ENCODE data around the gene ECE1.
A peak's percentile ranks its signal among the peaks of the same experiment; 100 is the strongest.
"Not testable (repeated sequence)": the region's sequence is repeated elsewhere in the genome, so short reads cannot be mapped to it uniquely, and the experiment has no call there.

Gene ECE1

DNA sequence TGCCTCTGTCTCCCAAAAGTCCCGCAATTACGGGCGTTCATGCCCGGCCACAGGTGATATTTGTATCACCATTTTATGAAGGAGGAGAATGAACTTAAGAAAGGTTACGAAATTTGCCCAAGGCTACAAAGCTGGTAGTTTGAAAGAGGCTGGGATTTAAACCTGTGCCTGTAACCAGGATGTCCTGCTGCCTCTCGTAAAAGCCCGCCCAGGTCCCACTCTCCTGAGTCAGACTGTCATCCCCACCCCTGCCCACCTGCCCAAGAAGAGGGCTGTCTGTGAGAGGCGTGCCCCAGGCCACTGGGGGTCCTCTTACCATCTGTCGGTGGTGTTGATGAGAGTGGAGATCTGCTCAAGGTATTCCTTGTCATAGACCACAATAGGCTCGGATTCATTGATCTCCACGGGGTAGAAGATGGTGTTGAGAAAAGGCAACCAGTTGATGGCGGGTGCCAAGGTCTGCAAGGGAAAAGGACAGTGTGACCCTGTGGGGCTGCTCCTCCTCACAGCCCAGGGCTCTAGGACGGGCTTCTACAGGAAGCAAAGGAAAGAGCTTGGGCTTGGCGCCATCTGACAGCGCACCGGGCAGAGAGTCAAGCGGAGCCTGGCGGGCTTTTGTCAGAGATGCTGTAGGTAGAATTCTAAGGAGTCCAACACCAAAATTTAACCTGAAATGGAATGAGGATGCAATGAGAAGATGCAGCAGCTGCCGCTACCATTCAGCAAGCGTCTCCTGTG lies 43.2 kb downstream of the ECE1 start:
- no peak for ATAC-seq

DNA sequence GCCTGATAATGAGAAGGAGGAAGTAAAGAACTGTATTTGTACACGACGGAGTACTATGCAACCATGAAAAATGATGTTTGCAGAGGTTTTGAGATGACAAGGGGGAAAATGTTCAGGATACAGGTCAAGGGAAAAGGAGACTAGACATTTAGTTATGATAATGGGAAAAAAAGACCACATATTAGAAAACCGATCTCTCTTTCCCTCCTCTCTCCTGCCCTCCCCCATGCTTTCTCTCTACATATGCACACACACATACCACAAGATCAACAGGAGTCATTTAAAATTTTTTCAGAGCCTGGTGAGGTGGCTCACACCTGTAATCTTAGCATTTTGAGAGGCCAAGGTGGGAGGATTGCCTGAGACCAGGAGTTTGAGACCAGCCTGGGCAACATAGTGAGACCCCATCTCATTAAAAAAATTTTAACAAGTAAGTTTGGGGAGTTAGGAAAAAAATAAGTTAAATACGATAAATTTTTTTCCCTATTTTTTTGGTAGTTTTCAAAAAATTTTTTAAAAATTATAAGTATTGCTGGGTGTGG lies 44.5 kb downstream of the ECE1 start:
- no peak for ATAC-seq

DNA sequence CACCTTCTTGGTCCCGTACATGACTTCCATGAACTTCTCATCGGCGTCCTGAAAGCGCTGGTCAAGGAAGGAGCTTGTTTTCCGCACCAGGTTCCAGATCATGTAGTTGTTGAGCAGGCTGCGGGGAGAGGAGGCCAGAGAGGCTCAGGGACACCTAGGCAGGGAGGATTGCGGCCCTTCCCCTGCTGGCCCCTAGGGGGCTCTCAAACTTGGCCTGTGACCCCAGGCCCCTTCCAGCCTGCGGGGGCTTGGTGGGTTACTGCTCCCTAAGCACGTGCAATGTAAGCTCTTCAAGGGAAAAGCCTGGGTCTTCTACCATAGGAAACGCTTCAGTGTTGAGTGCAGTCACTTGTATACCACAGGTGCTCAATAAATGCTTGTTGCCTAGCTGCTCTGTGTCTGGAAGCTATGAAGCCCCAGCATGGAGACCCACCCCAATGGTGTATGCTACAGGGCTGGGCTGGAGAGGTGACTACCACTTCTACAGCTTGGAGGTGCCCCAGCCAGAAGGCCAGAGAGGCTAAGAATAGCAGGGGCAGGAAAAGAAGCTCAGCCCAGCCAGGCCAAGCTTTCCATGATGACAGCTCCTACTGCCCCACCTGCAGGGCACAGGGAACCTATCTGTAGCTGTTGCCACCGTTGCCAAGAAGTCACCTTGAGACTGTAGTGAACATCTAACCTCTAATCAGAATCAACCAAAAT lies 45.1 kb downstream of the ECE1 start:
- ATAC-seq, result no peak

DNA sequence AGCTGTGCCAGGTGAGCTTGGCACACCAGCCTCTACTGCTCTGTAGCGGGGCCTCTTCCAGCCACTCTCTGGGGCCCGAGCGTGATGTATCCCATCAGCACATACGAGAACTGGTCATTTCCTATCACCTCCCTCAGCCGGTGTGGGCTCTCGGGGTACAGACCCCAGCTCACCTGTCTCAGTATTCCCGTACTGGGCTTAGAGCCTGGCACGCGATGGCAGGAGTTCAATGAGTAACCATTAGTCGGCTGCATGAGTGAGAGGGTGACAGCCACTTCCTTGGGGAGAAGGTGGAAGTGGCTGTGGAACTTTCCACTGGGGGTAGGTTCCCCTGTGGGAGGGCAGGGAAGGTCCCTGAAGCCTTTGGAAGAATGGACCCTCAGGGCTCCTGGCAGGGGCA lies 46.1 kb downstream of the ECE1 start:
- no peak for ATAC-seq

DNA sequence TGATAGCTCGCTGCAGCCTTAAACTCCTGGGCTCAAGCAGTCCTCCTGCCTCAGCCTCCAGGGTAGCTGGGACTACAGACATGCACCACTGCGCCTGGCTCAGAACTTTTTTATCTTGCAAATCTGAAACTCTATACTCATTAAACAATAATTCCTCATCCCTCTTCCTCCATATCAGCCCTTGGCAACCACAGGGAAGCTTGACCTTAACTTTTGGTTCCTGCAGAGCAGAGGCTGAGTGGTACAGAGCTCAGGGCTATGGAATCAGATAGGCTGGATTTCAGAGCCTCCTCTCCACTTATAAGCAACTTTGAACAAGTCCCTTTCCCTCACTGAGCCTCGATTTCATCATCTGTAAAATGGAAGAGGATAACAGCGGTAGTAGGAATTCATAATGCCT lies 47.4 kb downstream of the ECE1 start:
- no peak for ATAC-seq

DNA sequence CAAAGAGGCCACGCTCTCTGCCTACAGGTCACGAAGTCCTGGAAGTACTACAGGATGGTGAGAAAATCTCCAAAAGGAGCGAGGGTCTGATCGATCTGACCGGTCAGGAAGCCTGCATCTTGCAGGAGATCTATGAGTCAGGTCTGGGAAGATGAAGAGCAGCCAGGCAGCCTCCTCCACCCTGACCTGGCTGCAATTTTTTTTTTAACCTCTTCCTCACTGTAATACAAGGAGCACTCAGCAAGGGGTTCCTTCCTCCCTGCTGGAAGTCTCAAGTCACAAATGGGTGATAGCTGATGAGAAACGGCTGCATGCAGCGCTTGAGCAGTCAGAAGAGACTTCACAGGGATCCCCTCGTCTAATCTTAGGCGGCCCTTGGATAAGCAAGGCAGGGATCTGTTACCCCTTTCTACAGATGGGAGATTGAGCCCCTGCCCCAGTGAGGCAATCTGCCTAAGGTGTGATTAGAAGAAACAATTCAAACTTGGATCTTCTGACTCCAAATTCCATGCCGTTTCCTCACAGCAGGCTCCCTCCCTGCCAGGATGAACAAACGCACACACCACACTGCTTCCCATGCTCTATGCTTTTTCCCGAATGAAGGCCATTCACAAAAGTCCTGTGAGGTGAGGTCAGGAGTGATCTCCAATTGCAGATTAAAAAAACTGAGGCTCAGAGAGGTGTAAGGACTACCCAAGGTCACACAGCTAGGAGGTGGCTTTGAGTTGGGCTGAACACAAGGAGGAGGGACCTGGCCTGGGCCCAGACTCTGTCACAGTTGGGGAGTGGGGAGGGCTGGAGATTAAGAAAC lies 48.3 kb downstream of the ECE1 start:
- ATAC-seq, result no peak

DNA sequence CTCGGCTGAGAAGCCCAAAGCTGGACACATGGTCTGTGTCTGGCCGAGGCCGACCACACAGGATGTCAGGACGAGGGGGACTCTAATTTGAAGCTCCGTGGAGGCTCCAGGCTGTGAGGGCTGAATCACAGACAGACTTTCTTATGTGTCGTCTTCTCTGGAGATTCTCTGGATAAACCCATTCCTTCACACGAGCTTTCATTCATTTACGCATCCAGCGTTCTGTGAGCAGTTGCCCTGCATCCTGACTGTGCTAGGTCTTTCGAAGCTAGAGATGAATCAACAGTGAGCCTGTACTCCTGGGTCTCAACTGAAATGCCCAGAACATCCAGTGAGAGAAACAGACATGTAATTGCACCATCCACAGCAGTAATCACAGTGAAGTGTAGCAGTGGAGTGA lies 49.6 kb downstream of the ECE1 start:
- no peak for ATAC-seq

DNA sequence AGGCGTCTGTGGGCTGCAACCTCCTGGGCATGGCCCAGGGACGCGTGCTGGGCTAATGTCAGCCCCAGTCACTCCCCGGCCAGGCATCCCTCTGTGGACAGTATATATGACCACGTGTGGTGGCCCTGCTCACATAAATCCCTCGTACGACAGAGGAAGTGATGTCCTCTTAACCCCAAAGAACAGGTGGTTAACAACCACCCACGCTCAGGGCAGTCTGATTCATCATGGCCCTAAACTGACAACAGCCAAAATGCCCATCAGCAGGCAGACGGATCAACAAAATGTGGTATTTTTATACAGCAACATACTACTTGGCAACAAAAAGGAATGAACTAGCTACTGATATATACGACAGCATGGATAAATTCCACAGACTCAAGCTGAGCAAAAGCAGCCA lies 51.0 kb downstream of the ECE1 start:
- ATAC-seq, result no peak

DNA sequence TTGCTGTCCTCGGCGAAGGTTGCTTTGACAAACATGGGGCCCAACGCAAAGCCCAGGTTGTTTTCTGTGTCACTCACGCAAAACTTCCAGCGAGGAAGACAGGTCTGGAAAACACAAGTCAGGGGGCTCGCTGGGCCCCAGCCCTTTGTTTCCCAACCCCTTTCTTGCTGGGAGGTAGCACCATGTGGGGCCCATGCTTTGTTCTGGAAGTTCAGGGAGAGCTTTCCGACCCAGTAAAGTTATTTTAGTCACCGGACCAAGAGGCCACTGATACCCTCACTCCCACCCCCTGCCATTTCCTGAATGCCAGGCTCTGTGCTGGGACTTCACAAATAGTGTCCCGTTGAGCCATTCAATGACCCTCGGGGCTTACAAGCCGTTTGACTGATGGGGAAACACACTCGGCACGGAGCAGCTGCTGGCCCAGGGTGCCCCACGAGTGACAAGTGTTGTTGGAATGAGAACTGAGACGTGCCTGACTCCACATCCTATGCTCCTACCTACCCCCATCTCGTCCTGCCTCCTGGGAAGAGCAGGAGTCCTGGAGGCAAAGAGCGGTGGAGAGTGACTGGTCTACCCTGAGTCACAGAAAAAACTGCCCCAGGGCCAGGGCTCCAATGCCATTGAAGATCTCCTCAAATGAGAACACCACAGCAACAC lies 52.0 kb downstream of the ECE1 start:
- no peak for ATAC-seq

DNA sequence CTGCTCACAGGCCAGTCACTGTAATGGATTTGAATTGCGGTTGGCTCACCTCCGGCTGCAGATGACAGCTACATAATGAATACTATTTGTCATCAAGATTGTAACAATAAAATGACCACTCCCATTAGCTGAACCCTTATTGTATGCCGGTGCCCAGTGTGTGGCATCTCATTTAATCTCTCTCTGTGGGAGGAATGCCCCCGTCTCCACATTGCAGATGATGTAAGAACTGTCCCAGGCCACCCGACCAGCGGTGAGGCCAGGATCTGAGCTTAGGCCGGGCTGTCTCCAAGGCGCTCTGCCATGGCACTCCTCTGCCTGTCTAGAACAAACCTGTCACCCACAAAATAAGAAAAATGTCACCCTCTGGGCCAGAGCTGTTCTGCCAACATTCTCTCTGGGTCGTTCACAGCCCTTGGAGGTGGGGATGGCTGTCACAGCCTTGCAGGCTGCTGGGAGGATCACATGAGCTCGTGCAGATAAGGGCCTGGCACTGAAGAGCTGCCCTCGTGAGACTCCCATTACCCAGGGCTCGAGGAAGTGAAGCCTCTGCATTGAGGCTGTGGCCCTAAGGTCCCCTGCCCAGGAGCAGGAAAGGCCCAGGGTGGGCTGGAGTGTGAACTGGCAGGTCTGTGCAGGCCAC lies 52.7 kb downstream of the ECE1 start:
- ATAC-seq, result no peak

DNA sequence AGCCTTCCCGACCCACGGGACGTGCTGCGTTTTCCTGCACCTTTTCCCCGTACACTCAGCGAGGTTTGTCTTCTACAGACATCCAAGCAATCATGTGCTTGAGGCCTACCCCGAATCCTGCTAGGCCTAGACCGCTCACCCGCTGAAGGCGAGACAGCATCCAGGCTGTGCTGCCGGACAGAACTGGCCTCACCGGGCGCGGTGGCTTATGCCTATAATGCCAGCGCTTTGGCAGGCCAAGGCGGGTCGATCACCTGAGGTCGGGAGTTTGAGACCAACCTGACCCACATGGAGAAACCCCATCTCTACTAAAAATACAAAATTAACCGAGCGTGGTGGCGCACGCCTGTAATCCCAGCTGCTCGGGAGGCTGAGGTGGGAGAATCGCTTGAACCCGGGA lies 54.1 kb downstream of the ECE1 start:
- no peak for ATAC-seq

DNA sequence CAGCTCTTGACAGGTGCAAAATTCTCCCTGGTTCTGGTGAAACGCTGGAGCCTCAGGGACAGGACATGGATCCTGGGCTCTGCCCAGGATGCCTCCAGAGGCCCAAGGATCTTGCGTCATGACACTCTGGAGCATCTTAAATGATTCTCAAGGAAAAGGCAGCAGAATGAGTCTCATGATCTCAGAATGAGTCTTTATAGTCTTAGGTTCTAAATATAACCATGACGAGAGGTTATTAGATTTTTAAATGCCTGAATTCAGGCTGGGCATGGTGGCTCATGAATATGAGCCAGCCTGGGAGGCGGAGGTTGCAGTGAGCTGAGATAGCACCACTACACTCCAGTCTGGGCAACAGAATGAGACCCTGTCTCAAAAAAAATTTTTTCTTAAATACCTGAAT lies 55.5 kb downstream of the ECE1 start:
- ATAC-seq, result no peak

DNA sequence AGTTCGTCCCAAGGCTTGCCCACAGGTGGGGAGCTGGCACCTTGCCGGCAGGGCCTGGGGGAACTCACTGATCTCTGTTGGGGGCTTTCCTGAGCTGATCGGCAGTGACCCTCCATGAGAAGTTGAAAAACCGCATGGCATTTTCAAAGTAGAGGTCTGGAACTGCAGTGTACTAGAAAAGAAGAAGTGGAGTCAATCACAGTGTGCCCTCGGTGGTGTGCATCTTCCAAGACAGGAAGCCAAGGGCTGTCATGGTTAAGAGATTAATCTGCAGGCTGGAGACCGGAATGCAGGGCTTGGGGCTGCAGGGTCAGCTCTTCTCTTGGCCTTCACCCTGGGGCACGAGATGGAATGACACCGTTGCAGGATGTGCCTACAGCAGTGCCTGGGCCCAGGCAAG lies 56.8 kb downstream of the ECE1 start:
- ATAC-seq, result no peak

DNA sequence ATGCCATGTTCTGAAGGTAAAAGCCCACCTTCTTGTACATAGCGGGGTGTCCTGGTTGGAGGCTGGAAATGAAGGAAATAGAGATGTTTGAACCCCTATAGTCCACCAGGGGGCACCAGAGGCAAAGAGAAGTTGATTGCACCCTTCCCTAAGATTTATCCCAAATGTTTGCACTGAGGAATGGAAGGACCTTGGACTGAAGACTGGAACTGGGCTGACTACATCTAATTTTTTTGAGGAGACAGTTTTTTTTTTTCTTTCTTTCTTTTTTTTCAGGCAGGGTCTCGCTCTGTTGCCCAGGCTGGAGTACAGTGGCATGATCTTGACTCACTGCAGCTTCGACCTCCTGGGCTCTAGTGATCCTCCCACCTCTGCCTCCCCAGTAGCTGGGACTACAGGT lies 58.2 kb downstream of the ECE1 start:
- ATAC-seq, result no peak

DNA sequence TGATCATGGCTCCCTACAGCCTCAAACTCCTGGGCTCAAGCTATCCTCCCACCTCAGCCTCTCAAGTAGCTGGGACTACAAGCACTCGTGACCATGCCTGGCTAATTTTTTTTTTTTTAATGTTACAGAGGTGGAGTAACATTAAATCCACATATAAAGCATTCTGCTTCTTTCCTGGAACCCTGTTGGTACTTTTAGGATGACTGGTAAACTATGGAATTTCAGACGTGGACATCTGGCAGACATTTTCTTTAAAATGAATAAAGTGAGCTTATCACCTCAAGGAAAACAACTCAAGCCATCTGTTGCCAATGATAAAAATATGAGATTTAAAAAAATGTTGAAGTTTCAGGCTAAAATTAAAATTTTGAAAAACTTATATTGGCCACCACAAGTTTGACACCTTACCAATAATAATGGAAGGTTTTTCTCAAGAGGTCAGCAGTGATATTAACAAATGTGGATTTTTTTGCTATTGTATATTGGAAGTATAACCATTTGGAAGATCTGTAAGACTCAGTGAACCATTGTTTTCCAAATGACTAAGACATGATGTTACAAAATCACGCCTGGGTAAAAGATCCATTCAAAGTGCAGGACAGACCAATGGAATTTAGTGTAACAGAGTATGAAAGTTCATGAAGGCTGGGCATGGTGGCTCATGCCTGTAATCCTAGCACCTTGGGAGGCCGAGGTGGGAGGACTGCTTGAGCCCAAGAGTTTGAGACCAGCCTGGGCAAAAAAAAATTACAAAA lies 60.8 kb downstream of the ECE1 start:
- no peak for ATAC-seq

DNA sequence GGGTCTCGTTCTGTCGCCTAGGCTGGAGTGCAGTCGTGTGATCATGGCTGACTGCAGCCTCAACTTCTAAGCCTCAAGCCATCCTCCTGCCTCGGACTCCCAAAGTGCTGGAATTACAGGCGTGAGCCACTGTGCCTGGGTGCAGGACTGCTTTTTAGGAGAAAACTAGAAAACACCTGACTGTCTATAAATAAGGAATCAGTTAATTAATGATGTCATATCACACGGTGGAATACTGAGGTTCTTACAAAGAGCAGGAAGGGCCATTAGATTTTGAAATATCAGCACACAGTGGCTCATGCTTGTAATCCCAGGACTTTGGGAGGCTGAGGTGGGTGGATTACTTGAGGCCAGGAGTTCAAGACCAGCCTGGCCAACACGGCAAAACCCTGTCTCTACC lies 62.0 kb downstream of the ECE1 start:
- ATAC-seq, result not testable (repeated sequence)

DNA sequence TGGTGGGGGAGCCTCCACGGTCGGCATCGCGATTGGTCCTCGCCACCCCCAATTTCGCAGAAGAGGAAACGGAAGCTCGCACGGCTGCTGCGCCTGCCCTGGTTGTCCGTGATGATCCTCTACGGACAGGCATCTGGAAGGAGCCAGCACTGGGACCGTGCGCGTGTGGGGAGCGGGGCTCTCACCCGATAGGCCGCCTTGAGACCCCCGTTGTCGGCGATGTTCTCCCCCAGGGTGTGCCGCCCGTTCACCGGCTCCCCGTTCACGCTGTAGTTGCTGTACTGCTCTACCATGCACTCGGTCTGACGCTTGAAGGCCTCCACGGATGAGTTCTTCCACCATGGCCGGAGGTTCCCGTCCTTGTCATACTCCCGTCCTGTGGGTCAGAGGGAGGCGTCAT lies 65.2 kb downstream of the ECE1 start:
- no peak for ATAC-seq

DNA sequence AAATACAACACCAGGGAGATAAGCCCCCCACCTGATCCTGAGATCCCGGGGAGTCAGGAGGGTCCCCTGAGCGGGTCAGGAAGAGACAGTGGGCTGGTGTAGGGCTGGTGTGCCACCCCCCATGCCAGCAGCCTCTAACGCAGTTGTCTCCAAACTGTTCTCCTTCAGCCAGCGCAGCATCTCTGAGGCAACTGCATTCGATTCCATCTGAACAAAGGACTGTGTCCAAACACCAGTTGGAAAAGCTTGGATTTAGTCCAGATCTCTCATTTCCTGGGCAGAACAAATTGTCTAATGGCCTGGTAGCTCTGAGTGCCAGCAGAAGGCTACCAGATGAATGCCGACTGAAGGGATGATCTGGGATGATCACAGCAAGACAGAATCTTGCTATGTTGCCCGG lies 69.4 kb downstream of the ECE1 start:
- no peak for ATAC-seq

DNA sequence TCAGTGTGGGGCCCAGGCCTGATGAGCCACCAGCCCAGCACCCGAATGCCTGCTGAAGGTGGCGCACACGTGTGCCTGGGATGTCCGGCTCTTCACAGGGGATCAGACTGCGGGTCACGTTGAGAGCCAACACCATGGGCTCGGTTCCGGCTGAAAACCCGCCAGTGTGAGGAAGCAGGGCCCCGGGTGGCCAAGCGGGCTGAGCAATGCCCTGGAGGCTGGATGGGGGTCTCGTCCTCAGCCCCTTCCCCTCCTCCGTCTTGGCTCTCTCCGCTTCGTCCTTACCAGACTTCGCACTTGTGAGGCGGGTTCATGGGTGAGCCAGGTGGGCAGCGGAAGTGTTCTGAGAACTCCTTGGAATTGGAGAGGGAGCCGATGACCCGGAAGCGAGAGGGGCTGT lies 70.6 kb downstream of the ECE1 start:
- no peak for ATAC-seq

DNA sequence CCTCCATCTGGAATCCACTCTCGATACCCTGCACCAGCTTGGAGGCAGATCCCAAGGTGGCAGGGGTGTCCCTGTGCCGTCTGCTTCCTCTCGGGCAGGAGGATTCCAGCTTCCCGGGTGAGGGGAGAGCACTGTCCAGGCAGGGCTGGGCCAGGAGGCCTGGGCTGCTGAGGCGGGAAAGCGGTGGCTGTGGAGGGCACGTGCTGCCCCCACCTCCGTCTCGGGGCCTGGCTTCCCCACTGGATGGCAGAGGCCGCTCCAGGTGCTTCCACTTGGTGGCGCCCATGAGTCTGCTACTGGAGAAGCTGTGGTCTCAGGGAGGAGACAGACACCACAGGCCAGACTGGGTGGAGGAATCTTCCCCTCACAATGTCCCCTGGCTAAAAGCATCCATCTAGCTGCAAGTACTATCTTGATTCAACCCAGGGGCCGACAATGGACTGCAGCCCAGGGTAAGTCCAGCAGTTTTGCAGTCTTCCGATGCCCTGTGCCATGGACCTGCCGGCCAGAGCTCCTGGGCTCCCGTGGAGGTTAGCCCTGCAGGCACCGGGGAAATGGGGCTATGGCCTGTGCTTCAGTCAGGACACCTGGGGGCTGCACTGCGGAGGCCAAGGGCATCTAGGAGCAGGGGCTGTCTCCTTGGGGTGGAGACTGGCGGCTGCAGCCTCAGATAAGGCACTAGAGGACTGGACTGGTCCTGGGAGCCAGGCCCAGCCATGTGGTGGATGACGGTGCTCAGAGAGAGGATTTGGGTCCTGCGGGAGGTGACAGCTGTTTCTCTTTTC lies 72.3 kb downstream of the ECE1 start:
- peak in 1 of 2 donors; percentile 20 for ATAC-seq

All from activated CD4-positive, CD25-positive, alpha-beta regulatory T cell treated with anti-CD3 and anti-CD28 coated beads, Interleukin-2, amount 50 U/mL, for 24 hours (primary cell).